GM18519 (cell line): ENCODE measurements around the gene ARL14EPL.
"Not testable (repeated sequence)": the region's sequence is repeated elsewhere in the genome, so short reads cannot be mapped to it uniquely, and the experiment has no call there.

Experiments used
- ATAC-seq: cut with Tn5 transposase; IDR thresholded peaks from one replicate; pipeline ENCODE4 v1.9.1; 2021; ENCODE audit warnings: mild to moderate bottlenecking, moderate library complexity; ENCODE audit not compliant: unreplicated experiment, low FRiP score

ARL14EPL gene

DNA sequence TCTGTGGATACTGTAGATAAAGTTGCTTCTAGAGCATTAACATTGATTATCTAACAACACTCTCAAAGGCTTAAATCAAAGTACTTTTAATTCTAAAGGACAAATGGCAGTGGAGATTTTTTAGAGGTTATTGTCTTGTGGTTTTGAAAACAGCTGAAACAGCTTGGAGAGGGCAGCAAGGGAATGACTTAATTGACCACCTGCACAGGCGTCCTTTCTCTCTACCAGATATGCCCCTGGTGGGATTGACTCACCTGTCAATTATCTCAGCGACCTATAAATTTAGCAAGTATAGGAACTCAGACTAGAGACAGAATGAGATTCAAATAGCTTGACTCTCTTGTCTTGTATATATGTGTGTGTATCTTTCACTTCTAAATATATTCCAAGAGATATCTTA, 13.5 kb downstream of the ARL14EPL start:
- ATAC-seq, result no peak

DNA sequence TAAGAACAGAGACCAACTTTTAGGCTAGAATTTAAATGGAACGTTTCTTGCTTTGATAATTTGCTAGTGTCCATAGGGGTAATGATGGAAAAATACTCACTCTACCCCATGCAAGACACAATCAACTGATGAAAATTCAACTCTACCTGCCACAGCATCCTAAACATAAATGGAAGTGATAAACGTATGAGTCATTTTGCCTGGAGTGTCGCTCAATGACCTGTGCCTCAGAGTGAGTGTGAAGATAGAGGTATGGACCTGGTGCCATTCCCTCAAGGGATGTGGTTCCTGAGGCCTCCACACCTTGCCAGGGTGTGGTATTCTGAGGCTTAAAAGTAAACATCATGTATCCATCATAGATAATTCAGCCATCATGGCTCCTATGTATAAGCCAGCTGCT, 14.0 kb downstream of the ARL14EPL start:
- no peak for ATAC-seq

DNA sequence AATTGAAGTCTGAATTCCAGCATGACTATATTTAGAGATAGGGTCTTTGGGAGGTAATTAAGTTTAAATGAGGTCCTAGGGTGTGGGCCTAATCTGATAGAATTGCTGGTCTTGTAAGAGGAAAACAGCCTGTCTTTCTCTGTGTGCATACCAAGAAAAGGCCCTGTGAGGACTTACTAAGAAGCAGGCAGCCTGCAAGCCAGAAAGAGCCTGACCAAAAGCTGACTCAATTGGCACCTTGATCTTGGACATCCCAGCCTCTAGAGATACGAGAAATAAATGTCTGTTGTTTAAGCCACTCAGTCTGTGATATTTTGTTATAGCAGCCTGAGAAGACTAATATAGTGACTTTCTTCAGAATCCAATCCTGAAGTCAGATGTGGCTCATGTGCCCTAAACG, 14.6 kb downstream of the ARL14EPL start:
- ATAC-seq, result no peak

DNA sequence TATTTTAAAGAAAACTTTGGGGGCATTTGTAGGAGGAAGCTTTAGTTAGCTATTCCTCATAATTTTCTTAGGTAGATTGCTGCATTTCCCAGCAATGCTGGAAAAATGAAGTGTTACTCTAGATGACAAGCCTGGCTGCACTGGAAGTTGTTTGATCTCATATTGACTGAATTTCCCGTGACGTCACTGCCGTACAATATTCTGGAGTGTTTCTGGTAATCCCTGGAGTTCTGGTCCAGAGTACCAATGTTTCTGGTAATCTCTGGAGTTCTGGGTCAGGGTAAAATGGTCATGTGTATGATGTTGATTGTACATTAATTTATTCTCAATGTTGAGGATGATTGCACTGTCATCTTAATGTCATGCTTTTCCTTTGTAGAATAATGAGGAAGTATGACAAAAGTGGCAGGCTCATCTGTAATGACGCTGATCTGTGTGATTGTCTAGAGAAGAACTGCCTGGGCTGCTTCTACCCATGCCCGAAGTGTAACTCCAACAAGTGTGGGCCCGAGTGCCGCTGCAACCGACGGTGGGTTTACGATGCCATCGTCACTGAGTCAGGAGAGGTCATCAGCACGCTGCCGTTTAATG, 26.2 kb downstream of the ARL14EPL start:
- ATAC-seq, result no peak

DNA sequence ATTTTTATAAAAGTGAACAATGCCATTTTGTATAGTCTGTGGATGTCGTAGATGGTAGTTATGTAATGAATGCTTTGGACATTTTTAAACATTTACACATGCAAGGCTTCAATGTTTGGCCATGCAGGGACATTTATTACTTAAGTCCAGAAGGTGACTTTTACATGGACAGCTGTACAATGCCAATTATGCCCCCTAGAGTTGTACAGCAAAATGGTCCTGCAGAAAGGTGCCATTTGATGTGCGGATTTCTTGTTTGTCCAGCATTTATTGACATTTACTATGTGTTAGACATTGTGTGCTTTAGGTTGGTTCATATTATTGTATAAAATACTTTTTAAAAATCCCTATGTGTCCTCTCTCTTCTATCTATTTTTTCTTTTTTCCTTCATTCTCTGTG, 30.1 kb downstream of the ARL14EPL start:
- ATAC-seq, result no peak

DNA sequence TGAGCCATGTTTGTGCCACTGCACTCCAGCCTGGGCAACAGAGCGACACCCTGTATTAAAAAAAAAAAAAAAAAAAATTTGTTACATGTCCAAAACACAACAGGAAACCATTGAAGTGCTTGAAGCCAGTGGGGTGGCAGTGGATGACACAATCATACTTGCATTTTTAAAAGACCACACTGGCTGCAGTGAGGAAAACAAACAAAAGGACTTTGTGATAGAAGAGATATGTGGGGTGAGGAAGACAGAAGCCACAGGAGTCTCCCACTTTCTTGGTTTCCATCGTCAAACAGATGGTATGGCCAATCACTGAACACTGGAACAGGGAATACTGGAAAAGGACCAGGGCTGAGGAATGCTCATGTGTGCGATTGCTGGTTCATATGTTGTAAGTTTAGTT, 31.7 kb downstream of the ARL14EPL start:
- no peak for ATAC-seq

DNA sequence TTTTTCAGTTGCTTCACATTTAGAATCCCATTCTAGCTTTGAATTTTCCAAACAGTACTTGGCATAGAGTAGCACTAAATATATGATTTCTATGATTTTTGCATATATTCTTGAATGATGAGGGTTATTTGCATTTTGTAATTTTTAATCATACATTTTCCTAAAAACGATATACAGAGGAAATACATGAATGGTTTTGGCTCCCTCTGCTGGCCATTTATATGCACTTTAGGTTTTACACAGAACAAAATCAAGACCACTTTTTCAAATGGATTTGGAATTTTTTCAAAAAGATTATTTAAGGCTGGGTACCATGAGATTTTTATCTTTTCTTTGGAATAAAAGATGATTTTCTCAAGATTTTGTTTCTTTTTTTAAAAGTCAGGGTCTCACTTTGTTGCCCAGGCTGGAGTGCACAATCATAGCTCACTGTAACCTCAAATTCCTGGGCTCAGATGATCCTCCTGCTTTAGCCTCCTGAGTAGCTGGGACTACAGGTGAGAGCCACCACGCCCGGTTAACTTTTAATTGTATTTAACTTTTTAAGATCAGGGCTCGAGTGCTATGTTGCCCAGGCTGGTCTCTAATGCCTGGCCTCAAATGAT, 35.9 kb downstream of the ARL14EPL start:
- no peak for ATAC-seq

DNA sequence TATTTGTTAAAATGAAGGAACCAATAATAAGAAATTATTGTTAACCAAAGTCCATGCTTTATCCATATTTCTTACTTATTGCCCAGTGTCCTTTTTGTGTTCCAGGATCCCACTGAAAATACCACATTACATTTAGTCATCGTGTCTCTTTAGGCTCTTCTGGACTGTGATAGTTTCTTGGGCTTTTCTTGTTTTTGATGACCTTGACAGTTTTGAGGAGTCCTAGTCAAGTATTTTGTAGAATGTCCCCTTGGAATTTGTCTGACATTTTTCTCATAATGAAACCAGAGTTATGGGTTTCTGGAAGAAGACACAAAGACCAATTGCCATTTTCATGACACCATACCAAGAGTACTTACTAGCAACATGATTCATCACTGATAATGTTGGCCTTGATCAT, 38.9 kb downstream of the ARL14EPL start:
- no peak for ATAC-seq

DNA sequence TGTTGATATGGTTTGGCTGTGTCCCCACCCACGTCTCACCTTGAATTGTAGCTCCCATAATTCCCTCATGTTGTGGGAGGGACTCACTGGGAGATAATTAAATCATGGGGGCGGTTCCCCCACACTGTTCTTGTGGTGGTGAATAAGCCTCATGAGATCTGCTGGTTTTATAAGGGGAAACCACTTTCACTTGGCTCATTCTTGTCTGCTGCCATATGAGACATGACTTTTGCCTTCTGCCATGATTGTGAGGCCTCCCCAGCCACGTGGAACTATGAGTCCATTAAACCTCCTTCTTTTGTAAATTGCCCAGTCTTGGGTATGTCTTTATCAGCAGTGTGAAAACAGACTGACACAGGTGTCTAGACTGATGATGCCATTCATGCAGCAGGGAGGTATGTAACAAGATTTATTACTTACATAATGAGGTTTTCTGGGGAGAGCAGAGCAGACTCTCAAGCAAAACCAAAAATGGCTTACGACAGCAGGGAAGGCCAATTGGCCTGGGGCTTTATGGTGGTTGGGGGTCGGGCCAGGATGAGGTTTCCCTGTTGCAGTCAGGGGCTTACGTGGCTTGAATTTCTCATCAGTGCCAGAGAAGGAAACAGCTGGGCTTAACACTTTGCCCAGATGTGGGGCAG, 43.0 kb downstream of the ARL14EPL start:
- no peak for ATAC-seq

DNA sequence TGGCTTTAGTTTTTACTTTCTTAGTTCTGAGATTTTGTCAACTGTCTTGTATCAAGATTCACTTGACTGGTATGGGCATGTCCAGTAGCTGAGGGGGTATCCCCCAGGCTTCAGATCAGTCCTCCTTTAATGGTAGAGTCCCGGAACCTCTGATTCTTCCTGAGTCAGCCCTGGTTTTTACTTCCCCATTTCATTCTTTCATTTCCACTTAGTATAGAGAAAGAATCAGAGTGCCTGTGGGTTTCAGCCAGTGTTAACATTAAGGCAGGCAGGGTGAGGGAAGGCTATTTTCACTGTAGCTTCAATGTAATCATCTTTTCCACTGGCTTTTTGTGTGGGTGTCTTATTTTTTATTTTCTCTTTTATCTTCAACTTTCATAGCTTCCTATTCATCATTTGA, 44.2 kb downstream of the ARL14EPL start:
- peak; percentile 96 for ATAC-seq

DNA sequence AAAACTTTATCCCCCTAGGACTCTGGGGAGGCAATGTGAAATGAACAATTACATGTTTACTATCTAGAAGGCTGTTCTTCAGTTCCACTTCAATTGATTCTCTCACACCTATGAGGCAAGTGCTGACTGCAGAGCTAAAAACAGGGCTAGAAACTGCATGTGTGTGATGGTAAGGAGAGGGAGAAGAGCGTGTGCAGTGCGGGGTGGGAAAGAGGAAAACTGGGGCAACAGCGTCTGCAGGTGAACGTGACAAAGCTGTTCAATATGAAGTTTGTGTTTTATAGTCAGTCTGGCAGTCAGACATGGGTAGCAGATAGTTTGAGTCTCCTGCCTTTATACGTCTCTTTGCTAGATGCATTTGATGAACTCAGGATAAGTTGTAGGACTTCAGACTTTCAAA, 45.9 kb downstream of the ARL14EPL start:
- ATAC-seq, result no peak

DNA sequence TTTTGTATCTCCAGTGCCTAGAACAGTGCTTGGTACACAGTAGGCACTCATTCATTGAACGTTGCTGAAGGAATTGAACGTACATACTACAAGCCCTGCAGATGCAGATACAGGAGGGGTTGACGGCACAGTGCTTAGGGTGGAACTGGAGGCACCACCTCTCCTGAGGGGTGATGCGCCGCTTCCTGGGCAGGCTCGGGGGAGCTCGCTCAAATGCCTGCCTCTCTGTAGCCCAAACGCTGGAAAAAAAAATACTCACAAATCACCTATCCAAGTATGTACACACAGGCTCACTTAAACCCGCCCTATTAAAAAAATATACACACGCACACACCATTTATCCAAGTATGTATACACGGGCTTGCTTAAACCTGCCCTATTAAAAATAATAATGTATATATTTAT, 52.0 kb downstream of the ARL14EPL start:
- ATAC-seq, result peak; percentile 32

DNA sequence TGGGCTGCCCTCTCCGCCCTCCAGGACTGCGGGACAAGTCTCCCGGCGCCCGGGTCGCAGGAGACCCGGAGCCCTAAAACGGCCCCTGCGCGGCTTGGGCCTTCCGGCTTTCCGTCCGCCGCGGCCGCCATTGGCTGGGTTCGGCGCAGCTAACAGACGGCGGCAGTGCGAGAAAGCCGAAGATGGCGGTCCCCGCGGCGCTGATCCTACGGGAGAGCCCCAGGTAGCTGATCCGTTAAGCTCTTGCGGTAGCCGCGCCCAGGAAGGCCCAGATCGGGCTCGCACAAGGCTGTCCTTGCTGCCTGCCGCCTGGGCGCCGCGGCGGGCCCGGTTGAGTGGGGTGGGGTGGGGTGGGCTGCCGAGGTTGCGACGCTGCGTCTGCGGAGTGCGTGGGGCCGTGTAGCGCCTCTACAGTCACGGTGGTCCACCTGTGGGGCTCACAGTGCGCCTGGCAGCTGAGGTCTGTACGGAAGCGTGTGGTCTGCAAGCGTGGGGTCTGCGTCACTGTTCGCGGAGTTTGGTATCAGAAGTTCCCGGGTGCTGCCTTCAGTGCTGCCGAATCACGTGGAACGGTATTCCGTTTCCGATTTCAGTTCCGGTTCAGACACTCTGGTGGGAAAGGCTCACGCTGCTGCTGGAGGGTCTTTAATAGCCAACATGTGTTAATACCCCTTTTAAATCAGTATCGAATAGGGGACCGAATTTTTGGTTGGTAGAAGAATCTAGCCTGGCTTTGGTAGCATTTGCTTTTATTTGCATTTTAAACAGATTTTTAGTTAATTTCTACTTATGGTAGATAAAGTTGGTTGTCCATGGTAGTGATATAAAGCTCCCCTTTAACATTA, 52.8 kb downstream of the ARL14EPL start, which contains the start of gene COMMD10:
Gene COMMD10, plus strand, starts transcription at position 155 of the 845 bp plus-strand sequence.
- ATAC-seq, result peak; percentile 90

DNA sequence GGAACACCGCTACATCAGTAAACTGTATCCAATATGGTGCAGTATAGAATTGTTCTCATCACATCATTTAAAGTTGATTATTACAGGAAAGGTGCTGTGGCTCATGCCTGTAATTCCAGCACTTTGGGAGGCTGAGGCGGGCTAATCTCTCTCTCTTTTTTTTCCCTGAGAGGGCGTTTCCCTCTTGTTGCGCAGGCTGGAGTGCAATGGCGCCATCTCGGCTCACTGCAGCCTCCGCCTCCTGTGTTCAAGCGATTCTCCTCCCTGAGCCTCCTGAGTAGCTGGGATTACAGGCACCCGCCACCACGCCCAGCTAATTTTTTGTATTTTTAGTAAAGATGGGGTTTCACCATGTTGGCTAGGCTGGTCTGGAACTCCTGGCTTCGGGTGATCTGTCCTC, 54.0 kb downstream of the ARL14EPL start:
- ATAC-seq, result not testable (repeated sequence)

DNA sequence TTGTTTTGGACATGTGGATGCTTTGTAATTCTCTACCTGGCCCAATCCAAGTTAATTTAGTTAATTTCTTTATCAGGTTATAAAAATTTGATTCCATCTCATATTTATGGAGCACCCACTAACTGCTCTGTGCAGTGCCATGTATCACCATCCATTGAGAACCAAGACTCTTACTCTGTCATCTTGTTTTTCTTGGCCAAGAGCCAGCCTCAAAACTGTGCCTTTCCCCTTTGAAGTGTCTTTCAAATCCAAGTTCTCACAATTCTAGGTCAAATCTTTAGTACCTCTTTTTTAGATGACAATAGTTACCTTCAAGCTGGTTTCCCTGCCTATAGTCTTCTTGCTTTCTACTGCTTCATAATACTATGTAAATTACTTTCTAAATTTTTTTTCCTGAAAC, 55.8 kb downstream of the ARL14EPL start:
- no peak for ATAC-seq

DNA sequence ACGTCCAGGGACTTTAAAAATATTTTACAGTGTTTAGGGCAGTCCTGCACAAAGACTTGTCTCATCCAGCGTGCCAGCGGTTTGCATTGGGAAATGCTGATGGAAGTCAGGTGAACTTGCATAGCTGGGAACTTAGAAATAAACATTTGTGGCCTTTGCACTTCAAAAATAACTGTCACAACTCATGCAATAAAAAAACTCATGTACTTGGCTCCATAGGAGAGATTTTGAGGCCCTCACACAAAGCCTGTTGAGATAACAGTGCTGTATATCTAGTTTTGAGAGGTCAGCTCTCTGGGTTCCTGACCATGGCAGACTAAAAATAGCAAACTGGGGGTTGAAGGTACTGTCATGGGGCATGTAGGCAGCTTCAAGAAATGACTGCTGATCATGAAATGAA, 58.0 kb downstream of the ARL14EPL start:
- no peak for ATAC-seq

DNA sequence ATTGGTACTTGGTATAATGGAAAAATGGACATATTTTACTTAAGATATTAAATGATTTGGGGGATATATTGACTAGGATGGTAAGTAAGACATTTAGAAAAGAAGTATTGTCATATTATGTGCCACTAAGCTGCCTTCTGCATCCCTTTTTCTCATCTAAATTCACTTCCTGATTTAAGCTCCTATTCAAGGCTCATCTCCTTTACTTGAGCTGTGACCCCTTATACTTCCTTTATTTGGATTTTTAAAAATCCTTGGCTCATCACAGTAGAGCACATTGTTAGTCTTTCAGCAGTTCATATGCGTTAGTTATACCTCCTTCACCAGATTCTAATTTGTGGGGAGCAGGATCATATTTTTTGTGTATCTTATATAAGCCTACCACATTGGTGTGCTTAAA, 59.1 kb downstream of the ARL14EPL start:
- no peak for ATAC-seq

DNA sequence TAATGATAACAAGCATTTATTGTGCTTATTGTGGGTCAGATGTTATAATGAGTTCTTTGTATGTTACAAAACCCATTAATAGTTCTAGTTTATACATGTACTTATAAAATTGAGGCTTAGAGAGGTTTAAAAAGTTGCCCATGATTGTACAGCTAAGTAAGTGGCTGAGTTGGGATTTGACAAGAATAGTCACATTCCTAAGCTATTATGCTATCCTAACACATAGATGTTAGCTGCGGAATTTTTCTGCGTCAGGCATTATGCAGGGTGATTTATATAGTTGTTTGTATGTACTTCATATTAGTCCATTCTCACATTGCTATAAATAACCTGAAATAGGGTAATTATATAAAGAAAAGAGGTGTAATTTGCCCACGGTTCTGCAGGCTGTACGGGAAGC, 65.0 kb downstream of the ARL14EPL start:
- no peak for ATAC-seq

DNA sequence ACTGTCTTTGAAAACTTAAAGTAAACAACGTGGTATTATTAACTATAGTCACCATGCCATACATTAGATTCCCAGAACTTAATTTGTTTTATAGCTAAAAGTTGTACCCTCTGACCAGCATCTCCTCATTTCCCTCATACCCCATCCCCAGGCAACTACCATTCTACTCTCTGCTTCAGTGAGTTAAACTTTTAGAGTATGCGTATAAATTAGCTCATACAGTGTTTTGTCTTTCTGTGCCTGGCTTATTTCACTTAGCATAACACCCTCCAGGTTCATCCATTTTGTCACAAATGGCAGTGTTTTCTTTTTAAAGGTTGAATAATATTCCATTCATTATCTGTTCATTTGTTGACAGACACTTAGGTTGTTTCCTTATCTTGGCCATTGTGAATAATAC, 66.7 kb downstream of the ARL14EPL start:
- no peak for ATAC-seq

DNA sequence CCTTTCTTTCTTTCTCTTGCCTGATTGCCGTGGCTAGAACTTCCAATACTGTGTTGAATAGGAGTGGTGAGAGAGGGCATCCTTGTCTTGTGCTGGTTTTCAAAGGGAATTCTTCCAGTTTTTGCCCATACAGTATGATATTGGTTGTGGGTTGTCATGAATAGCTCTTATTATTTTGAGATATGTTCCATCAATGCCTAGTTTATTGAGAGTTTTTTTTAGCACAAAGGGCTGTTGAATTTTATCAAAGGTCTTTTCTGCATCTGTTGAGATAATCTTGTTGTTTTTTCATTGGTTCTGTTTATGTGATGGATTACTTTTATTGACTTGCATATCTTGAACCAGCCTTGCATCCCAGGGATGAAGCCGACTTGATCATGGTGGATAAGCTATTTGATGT, 72.7 kb downstream of the ARL14EPL start:
- not testable (repeated sequence) for ATAC-seq
